ENCODE data around the gene HTR3B.
A peak's percentile ranks its signal among the peaks of the same experiment; 100 is the strongest.

Gene HTR3B

GRCh38 chr11:113991170-113991569 lies 86.6 kb downstream of the HTR3B start:
- no peak for DNase-seq (ENCODE audit: low spot score)
- in situ Hi-C loops (cut with MboI; ENCODE audit: low pct_unique_long_range_greater_than_20kb, low sequenced_read_pairs, unreplicated experiment): no loop called here
- TF ChIP-seq CTCF (IDR thresholded peaks at IDR 0.05; ENCODE audit: extremely low read depth, insufficient read depth, missing control alignments): no peak

GRCh38 chr11:113991718-113992458 lies 87.3 kb downstream of the HTR3B start:
- DNase-seq (ENCODE audit: low spot score): no peak
- no peak for TF ChIP-seq CTCF (IDR thresholded peaks at IDR 0.05; ENCODE audit: extremely low read depth, insufficient read depth, missing control alignments)
- in situ Hi-C loops (cut with MboI; ENCODE audit: low pct_unique_long_range_greater_than_20kb, low sequenced_read_pairs, unreplicated experiment): no loop called here

GRCh38 chr11:113992459-113993110 lies 88.0 kb downstream of the HTR3B start:
- DNase-seq (ENCODE audit: low spot score): no peak
- no peak for TF ChIP-seq CTCF (IDR thresholded peaks at IDR 0.05; ENCODE audit: extremely low read depth, insufficient read depth, missing control alignments)
- in situ Hi-C loops (cut with MboI; ENCODE audit: low pct_unique_long_range_greater_than_20kb, low sequenced_read_pairs, unreplicated experiment): no loop called here

- in situ Hi-C loops (cut with MboI; ENCODE audit: low pct_unique_long_range_greater_than_20kb, low sequenced_read_pairs, unreplicated experiment): no loop called here
- DNase-seq (ENCODE audit: low spot score): peak; percentile 68
Observed at GRCh38 chr11:113994077-113994954, 89.7 kb downstream of the HTR3B start.

More at GRCh38 chr11:113994077-113994954, 89.7 kb downstream of the HTR3B start:
- TF ChIP-seq CTCF (IDR thresholded peaks at IDR 0.05; ENCODE audit: extremely low read depth, insufficient read depth, missing control alignments): peak; percentile 58

Measured in GM13977 (cell line).